IPS-20b (cell line): ENCODE measurements around the gene CLCN1.
A peak's percentile ranks its signal among the peaks of the same experiment; 100 is the strongest.

Experiments
- H3K27ac ChIP-seq: one replicate; pipeline ENCODE4 v1.5.1; 2013; ENCODE audit warnings: low read length
- H3K27me3 ChIP-seq: 2 replicates; pipeline ENCODE4 v1.6.1; 2013; ENCODE audit warnings: mild to moderate bottlenecking, low read length, inconsistent platforms; ENCODE audit not compliant: insufficient read depth
- H3K36me3 ChIP-seq: 2 replicates; pipeline ENCODE4 v1.6.1; 2013; ENCODE audit warnings: low read depth, mild to moderate bottlenecking, inconsistent platforms, low read length, moderate library complexity; ENCODE audit not compliant: insufficient read depth
- H3K4me1 ChIP-seq: 2 replicates; pipeline ENCODE4 v1.6.1; 2013; ENCODE audit warnings: mild to moderate bottlenecking, control low read depth, inconsistent platforms, low read length, moderate library complexity; ENCODE audit not compliant: insufficient read depth
- H3K4me3 ChIP-seq: 2 replicates; pipeline ENCODE4 v1.5.1; 2013; ENCODE audit warnings: mild to moderate bottlenecking, low read length, inconsistent platforms
- H3K9ac ChIP-seq: 2 replicates; pipeline ENCODE4 v1.6.1; 2013; ENCODE audit warnings: low read depth, mild to moderate bottlenecking, inconsistent platforms, low read length, moderate library complexity
- H3K9me3 ChIP-seq: 2 replicates; pipeline ENCODE4 v1.6.1; 2013; ENCODE audit warnings: mild to moderate bottlenecking, low read depth, low read length, inconsistent platforms; ENCODE audit not compliant: insufficient read depth

The CLCN1 gene

DNA sequence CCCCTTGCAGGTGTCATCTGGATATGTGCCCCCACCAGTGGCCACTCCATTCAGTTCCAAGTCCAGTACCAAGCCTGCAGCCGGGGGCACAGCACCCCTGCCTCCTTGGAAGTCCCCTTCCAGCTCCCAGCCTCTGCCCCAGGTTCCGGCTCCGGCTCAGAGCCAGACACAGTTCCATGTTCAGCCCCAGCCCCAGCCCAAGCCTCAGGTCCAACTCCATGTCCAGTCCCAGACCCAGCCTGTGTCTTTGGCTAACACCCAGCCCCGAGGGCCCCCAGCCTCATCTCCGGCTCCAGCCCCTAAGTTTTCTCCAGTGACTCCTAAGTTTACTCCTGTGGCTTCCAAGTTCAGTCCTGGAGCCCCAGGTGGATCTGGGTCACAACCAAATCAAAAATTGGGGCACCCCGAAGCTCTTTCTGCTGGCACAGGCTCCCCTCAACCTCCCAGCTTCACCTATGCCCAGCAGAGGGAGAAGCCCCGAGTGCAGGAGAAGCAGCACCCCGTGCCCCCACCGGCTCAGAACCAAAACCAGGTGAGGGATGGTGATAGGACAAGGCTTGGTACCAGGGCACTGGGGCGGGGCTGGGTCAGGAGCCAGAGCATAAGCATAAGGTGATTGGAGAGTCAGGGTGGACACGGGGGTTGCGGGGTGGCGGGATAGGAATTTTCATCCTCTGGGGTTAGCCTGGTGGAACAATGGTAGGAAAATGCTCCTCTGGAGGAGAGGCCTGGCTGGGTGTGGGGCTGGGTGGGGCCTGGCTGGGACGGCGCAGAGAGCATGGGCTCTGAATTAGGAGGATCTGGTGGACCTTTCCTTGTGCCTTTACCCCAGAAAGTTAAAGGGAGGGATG, 67.1 kb downstream of the CLCN1 start:
- Histone ChIP-seq H3K4me1 (peaks cover 19% of the 10 kb centered on the region), H3K9ac (peak overlapping the region; percentile 97; the same call in 1 of the 2 replicates), H3K9me3 (no peaks in the 10 kb centered on the region), H3K36me3 (peaks cover 57% of the 10 kb centered on the region), H3K4me3 (peak overlapping the region; percentile 93; the same call in 1 of the 2 replicates), H3K27ac (no peak overlapping the region), H3K27me3 (no peaks in the 10 kb centered on the region)

DNA sequence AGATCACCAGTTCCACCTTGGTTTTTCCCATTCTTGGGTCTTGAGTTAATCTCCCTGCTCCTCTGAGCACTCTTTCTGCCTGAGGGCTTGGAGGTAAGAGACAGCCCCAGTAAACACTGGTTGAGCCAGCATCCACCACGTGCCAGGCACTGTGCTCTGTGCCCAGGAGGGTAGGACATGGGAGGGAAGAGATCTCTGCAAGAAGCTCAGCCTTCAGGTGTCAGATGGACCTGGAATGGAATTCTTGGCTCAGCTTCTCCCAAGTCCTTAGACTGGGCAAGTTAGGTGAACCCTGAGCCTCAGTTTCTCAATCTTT, 67.7 kb downstream of the CLCN1 start:
- H3K4me1 ChIP-seq, result peaks cover 19% of the 10 kb centered on the region
- no peaks in the 10 kb centered on the region for H3K9me3 ChIP-seq
- peak overlapping the region; percentile 93; the same call in 1 of the 2 replicates for H3K4me3 ChIP-seq
- peaks cover 63% of the 10 kb centered on the region for H3K36me3 ChIP-seq
- no peak overlapping the region for H3K9ac ChIP-seq
- H3K27me3 ChIP-seq, result no peaks in the 10 kb centered on the region
- no peak overlapping the region for H3K27ac ChIP-seq

- Histone ChIP-seq H3K9ac (no peak overlapping the region), H3K36me3 (peaks cover 69% of the 10 kb centered on the region), H3K4me3 (peak overlapping the region; percentile 93; the same call in 1 of the 2 replicates), H3K4me1 (peaks cover 14% of the 10 kb centered on the region), H3K27me3 (no peaks in the 10 kb centered on the region), H3K9me3 (no peaks in the 10 kb centered on the region), H3K27ac (no peak overlapping the region)
These were observed 68.2 kb downstream of the CLCN1 start for GRCh38 chr7:143384148-143384547.

- no peak overlapping the region for H3K27ac ChIP-seq
- no peak overlapping the region for H3K9ac ChIP-seq
- H3K4me3 ChIP-seq, result peak overlapping the region; percentile 18; the same call in 1 of the 2 replicates
- peaks cover 77% of the 10 kb centered on the region for H3K36me3 ChIP-seq
- H3K27me3 ChIP-seq, result no peaks in the 10 kb centered on the region
- no peaks in the 10 kb centered on the region for H3K9me3 ChIP-seq
- H3K4me1 ChIP-seq, result peaks cover 10% of the 10 kb centered on the region
These were observed 69.0 kb downstream of the CLCN1 start for GRCh38 chr7:143384661-143385631.

GRCh38 chr7:143385891-143386781, 70.2 kb downstream of the CLCN1 start:
- peaks cover 89% of the 10 kb centered on the region for H3K36me3 ChIP-seq
- H3K9ac ChIP-seq, result no peak overlapping the region
- no peak overlapping the region for H3K27ac ChIP-seq
- H3K4me3 ChIP-seq, result no peak overlapping the region
- H3K27me3 ChIP-seq, result no peaks in the 10 kb centered on the region
- H3K9me3 ChIP-seq, result no peaks in the 10 kb centered on the region
- H3K4me1 ChIP-seq, result peaks cover 10% of the 10 kb centered on the region

DNA sequence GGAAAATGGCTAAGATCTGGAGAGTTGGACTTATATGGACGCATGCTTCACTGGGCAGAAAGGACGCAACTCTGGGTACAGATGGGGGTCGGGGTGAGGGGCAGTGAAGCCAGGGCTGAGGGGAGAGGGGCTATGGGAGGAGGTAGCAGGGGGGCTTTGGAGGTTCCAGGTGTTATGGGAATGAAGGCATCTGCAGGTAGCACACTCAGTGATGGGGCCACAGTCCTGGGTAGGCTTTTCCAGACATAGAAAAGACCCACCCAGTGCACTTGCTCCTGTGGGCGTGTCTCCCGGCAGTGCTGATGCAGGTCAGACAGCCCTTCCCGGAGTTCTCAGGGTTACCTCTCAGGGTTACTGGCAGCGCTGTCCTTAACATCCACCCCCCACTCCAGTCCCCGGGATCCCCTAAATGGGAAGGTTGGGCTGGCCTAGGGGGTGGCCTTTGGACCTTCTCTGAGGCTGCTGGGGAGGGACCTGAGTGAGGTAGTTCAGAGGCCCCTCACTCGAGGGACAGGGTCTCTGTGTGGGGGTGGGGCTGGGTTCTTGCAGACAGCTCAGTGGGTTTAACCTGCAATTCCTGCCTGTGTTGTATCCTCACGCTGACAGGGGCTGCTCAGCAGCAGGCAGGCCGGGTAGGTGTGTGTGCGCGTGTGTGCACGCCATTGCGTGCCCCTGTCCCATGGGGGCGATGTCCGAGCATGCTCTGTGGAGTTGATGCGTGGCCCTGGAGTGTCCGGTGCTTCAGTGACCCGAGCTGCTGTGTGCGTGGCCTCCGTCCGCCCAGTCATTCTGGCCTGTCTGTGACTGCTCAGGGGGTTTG, 71.5 kb downstream of the CLCN1 start:
- Histone ChIP-seq H3K36me3 (peaks cover 99% of the 10 kb centered on the region), H3K9ac (no peak overlapping the region), H3K4me1 (peaks cover 10% of the 10 kb centered on the region), H3K9me3 (no peaks in the 10 kb centered on the region), H3K27me3 (no peaks in the 10 kb centered on the region), H3K27ac (no peak overlapping the region), H3K4me3 (no peak overlapping the region)

GRCh38 chr7:143388051-143388450, 72.1 kb downstream of the CLCN1 start:
- Histone ChIP-seq H3K27ac (no peak overlapping the region), H3K27me3 (no peaks in the 10 kb centered on the region), H3K4me1 (peaks cover 6% of the 10 kb centered on the region), H3K4me3 (no peak overlapping the region), H3K9ac (no peak overlapping the region), H3K36me3 (peaks cover 99% of the 10 kb centered on the region), H3K9me3 (no peaks in the 10 kb centered on the region)

DNA sequence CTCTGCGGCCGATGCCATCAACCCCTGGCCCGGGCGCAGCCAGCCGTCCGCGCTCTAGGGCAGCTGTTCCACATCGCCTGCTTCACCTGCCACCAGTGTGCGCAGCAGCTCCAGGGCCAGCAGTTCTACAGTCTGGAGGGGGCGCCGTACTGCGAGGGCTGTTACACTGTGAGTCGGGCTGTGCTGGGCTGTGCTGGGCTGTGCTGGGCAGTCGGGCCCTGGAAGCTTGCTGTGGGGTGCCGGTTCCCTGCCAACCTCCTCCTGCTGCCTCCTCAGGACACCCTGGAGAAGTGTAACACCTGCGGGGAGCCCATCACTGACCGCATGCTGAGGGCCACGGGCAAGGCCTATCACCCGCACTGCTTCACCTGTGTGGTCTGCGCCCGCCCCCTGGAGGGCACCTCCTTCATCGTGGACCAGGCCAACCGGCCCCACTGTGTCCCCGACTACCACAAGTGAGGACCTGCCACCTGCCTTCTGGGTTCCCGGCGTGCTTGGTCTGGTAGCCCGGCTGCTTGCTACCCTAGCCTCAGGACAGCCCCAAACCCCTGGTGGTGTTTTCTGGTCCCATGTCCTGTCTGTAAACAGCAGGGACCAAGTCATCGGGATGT, 72.7 kb downstream of the CLCN1 start:
- Histone ChIP-seq H3K4me1 (peaks cover 3% of the 10 kb centered on the region), H3K4me3 (no peak overlapping the region), H3K36me3 (peaks cover 99% of the 10 kb centered on the region), H3K9me3 (no peaks in the 10 kb centered on the region), H3K27ac (no peak overlapping the region), H3K9ac (no peak overlapping the region), H3K27me3 (no peaks in the 10 kb centered on the region)

DNA sequence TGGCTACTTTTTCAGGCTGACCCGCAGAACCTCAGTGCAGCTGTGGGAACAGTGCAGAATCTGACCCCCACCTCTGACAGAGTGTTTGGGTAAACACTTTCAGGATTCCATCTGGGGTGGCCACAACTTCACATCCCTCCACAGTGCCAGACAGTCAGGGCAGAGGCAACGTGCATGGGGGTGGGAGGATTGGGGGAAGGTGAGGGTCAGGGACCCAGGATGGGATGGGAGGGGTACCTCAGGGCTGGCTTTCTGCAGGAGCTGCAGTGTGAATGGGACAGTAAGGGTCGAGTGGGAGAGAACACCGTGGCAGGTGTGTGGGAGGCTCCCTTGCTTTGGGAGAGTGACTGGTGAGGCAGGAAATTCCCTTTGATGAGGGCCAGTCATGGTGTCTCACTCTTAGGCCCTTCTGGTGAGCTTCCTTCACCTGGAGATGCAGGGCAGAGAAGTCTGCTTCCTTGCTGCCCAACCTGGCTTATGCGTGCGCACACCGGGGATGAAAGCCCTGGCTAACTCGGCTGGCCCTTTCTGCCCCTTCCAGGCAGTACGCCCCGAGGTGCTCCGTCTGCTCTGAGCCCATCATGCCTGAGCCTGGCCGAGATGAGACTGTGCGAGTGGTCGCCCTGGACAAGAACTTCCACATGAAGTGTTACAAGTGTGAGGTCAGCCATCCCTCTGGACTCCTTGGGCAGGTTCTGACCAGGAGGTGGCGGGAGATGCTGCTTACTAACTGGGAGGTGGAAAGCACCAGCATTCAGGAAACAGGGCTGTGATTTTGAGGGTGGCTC, 73.6 kb downstream of the CLCN1 start:
- Histone ChIP-seq H3K27me3 (no peaks in the 10 kb centered on the region), H3K4me3 (no peak overlapping the region), H3K27ac (no peak overlapping the region), H3K9me3 (no peaks in the 10 kb centered on the region), H3K9ac (no peak overlapping the region), H3K36me3 (peaks cover 97% of the 10 kb centered on the region), H3K4me1 (no peaks in the 10 kb centered on the region)
